Gastroesophageal sphincter (tissue), 3 donors: ENCODE data around the gene SSBP4.

Experiments used
- CTCF ChIP-seq, 4 experiments: fragments of 200-600 bp in 2 of 4; fragments of 450-650 bp in 2 of 4; sonication (generic) in 1 of 4; IDR thresholded peaks; one replicate each; pipeline ENCODE4 v1.5.1; 2017 to 2019; ENCODE audit warnings: antibody characterized with exemption in 4 of 4, mild to moderate bottlenecking in 2 of 4, moderate library complexity in 2 of 4
- POLR2A ChIP-seq, 2 donors: fragments of 450-650 bp; IDR thresholded peaks; one replicate each; pipeline ENCODE4 v1.6.1; 2017; ENCODE audit warnings: antibody characterized with exemption in 2 of 2, mild to moderate bottlenecking in 2 of 2, moderate library complexity in 1 of 2
- POLR2AphosphoS5 ChIP-seq: sonication (generic); formaldehyde crosslinking; IDR thresholded peaks from one replicate; pipeline ENCODE4 v1.6.1; 2017; ENCODE audit warnings: antibody characterized with exemption

- TF ChIP-seq POLR2A (IDR thresholded peaks at IDR 0.05): no peak
- no peak for TF ChIP-seq CTCF (IDR thresholded peaks at IDR 0.05)
- no peak for TF ChIP-seq POLR2AphosphoS5
Observed at GRCh38 chr19:18465214-18465963, 46.2 kb downstream of the SSBP4 start.
